Vagina (tissue), 2 donors: Measurements from ENCODE around the gene PSMD12.

ENCODE experiments used
- POLR2AphosphoS5 ChIP-seq, 2 donors: sonication (generic); formaldehyde crosslinking; IDR thresholded peaks; one replicate each; pipeline ENCODE4 v1.9.0; 2017; ENCODE audit warnings: antibody characterized with exemption in 2 of 2, mild to moderate bottlenecking in 2 of 2, low read depth in 1 of 2; ENCODE audit not compliant: insufficient read depth in 1 of 2
- TF ChIP-seq, protein P1 (sequence below), 3 experiments: fragments of 450-650 bp in 2 of 3; fragments of 200-600 bp in 1 of 3; sonication (generic) in 1 of 3; IDR thresholded peaks; one replicate each; pipeline ENCODE4 v1.5.1; 2017 to 2019; ENCODE audit warnings: antibody characterized with exemption in 3 of 3, mild to moderate bottlenecking in 2 of 3, moderate library complexity in 2 of 3

DNA sequence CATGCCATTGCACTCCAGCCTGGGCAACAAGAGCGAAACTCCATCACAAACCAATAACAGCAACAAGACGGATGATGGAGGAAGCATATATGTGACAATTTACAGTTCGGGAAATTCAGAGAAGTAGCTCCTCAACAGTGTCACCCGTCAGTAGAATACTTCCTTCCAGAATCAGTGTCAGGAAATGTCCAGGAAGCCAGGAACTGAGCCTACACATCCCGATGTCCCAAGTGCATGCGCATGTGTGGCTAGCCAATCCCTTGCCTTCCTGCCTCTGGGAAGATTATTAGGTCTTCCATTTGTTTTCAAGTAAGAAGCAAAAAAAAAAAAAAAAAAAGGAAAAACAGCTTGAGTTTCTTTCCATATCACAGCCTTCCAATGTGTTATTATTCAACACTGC lies 9.3 kb upstream of the PSMD12 start:
- TF ChIP-seq, protein P1, sequence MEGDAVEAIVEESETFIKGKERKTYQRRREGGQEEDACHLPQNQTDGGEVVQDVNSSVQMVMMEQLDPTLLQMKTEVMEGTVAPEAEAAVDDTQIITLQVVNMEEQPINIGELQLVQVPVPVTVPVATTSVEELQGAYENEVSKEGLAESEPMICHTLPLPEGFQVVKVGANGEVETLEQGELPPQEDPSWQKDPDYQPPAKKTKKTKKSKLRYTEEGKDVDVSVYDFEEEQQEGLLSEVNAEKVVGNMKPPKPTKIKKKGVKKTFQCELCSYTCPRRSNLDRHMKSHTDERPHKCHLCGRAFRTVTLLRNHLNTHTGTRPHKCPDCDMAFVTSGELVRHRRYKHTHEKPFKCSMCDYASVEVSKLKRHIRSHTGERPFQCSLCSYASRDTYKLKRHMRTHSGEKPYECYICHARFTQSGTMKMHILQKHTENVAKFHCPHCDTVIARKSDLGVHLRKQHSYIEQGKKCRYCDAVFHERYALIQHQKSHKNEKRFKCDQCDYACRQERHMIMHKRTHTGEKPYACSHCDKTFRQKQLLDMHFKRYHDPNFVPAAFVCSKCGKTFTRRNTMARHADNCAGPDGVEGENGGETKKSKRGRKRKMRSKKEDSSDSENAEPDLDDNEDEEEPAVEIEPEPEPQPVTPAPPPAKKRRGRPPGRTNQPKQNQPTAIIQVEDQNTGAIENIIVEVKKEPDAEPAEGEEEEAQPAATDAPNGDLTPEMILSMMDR (IDR thresholded peaks at IDR 0.05): no peak
- no peak for TF ChIP-seq POLR2AphosphoS5 (IDR thresholded peaks at IDR 0.05; ENCODE audit: insufficient read depth in 1 of 2, low read depth in 1 of 2)
